Mononuclear cell (primary cell): ENCODE results near the gene STK39. TPM values are rescaled to one million over a fixed set of nuclear protein-coding genes. Genes with fewer than 3 reads are reported as not detected.

Experiments
- H3K27me3 ChIP-seq: 2 replicates; pipeline ENCODE4 v1.6.0; 2011; ENCODE audit warnings: low read length, control low read depth; ENCODE audit not compliant: insufficient read depth
- H3K4me1 ChIP-seq: 2 replicates; pipeline ENCODE4 v1.5.1; 2011; ENCODE audit warnings: mild to moderate bottlenecking, low read length, control low read depth; ENCODE audit not compliant: insufficient read depth
- H3K4me3 ChIP-seq: 2 replicates; pipeline ENCODE4 v1.5.1; 2011; ENCODE audit warnings: mild to moderate bottlenecking, low read length, moderate library complexity
- H3K9me3 ChIP-seq: 2 replicates; pipeline ENCODE4 v1.5.1; 2011; ENCODE audit warnings: low read depth, mild to moderate bottlenecking, control low read depth, low read length
- total RNA-seq: library from RNA; depleted of rRNA; stranded (reverse); fragments of >200 nt; gene quantifications from one replicate; pipeline ENCODE4 v1.2.3, GENCODE V29; 2012

STK39 gene
- total RNA-seq, 1 donor, result 12.6 TPM

DNA sequence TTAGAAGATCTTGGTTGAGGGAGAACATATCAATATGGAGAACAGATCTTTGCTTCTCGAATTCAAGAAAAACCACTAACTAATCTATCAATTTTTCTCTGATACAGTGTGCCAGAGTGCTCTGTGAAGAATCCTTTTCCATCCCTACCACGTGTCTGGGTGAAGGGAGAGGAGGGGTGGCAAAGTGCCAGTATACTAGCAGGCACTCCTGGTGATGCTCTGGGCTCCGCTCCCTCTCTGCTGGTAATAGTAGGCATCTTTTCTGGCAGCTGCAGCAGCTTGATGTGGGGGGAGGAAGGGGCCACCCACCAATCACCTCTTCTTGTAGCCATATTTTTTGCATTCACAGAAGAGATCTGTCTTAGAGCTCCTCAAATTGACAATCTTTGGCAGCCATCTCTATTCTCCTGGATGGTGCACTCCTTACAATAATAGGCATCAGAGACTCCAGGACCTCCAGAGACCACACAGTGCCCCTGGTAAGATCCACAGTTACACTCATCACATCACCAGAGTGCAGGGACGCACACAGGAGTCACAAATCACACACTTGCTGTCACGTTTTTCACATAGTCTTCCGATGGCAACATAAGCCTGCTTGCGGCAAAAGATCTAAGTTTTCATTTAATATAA lies 15.7 kb downstream of the STK39 start:
- peaks cover 11% of the 10 kb centered on the region for H3K4me1 ChIP-seq
- no peaks in the 10 kb centered on the region for H3K27me3 ChIP-seq
- H3K4me3 ChIP-seq, result no peak overlapping the region

DNA sequence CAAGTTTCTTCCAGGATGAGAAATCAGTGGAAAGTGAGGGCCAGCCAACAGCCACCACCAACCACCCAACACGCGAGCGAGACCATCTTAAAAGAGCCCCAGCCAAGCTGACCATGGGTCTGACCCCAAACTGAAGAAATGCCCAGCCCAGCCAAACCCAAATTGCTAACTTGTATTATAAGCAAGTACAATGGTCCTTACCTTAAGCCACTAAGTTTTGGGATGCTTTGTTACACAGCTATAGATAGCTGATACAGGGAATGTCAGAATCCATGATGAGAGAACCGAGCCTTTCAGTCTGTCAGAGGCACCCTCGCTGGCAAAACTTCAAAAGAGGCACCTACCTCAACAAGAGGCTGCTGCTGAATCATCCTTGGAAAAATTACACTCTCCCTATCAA lies 17.0 kb downstream of the STK39 start:
- Histone ChIP-seq H3K27me3 (no peaks in the 10 kb centered on the region), H3K9me3 (no peaks in the 10 kb centered on the region), H3K4me3 (no peak overlapping the region), H3K4me1 (peaks cover 11% of the 10 kb centered on the region)

More for the DNA sequence above, 15.7 kb downstream of the STK39 start:
- H3K9me3 ChIP-seq, result no peaks in the 10 kb centered on the region

DNA sequence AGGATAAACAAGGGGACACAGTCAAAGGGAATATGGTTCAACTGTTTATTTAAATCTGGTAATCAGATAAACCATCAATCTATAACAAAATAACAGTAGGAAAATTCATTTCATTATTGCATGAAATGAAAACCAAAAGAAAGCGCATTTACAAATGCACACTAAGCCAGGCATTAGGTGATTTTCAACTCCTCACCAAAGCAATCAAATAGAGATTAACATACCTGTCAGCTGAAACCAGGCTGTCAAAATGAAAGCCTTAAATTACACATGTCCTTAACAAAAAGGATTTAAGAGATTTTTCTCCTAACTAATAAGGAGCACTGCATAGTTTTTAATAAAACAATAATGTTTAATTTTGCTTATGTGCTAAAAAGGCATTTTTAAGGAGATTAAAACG lies 23.0 kb downstream of the STK39 start:
- no peaks in the 10 kb centered on the region for H3K27me3 ChIP-seq
- H3K4me3 ChIP-seq, result no peak overlapping the region
- peaks cover 16% of the 10 kb centered on the region for H3K4me1 ChIP-seq
- no peaks in the 10 kb centered on the region for H3K9me3 ChIP-seq

DNA sequence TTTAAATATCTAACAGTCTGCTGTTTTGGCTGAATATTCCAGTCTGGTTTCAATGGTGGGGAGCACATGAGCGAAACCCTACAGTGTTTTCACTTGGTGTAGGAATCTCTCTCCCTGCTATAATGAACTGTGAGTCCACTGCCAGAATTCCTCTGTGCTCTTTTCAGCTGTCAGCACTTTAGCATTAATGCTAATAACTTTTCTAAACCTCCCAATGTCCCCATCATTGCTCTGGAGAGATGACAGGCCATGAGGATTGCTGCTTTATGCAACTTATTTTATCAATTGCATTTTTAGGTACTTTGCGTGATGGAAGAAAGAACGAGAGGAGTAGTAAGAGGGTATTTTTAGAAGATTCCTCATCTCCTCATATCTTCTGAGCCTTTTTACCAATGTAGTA lies 25.3 kb downstream of the STK39 start:
- Histone ChIP-seq H3K4me3 (no peak overlapping the region), H3K4me1 (peaks cover 16% of the 10 kb centered on the region), H3K9me3 (no peaks in the 10 kb centered on the region), H3K27me3 (no peaks in the 10 kb centered on the region)

DNA sequence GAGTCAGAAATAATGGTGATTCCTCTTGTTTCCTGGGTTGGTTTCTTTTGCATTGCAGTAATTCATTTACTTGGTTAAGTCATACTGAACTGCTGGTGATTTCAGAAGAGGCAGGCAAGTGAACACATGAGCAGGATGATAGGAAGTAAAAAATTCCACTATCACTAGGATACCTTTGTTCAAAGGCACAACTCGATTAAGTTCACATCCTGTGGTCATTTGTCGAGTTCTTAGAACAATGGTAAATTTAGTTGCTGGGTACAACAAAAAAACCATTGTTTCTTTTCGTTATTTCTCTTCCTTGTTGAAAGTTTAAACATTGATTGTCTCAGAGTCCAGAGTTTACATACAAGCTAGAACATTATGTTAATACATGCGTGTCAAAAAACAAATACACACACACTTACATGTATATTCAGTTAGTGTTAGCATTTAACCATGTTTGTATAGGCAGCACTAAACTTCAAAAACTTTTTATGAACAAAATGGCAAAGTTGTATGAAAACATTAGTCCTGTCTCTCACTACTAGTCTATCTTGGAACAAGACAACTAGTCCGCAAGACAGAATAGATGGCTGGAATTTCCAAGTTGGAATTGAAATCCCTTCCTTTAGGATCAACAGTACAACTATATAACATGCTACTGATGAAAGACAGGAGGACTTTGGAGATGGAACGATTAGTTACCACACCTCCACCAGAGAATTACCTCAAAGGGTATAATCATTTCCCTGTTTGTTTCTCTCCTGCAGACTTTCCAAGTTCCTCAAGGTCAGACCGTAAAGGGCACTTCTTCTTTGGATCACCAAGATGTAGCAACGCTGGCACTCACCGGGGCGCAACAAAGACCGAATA lies 26.2 kb downstream of the STK39 start:
- Histone ChIP-seq H3K4me3 (no peak overlapping the region), H3K9me3 (no peaks in the 10 kb centered on the region), H3K4me1 (peaks cover 16% of the 10 kb centered on the region), H3K27me3 (no peaks in the 10 kb centered on the region)

DNA sequence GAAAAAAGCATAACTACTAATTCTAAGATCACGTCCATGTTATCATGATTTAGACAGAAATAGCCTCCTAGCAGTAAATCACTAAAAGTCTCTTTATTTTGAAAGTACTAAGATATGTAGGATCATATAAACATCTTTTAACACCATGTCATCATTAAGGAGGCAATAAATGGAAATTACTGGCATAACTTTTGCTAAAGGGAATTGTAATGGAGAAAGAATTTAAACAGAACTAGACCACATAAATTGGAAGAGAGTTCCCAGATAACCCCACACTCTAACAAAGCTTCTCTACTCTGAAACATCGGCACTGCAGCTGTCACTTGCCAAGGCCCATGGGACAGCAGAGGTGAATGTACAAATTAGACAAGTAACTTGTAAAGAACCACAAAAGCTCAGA lies 29.5 kb downstream of the STK39 start:
- Histone ChIP-seq H3K27me3 (no peaks in the 10 kb centered on the region), H3K4me3 (no peak overlapping the region), H3K9me3 (no peaks in the 10 kb centered on the region), H3K4me1 (peaks cover 7% of the 10 kb centered on the region)

DNA sequence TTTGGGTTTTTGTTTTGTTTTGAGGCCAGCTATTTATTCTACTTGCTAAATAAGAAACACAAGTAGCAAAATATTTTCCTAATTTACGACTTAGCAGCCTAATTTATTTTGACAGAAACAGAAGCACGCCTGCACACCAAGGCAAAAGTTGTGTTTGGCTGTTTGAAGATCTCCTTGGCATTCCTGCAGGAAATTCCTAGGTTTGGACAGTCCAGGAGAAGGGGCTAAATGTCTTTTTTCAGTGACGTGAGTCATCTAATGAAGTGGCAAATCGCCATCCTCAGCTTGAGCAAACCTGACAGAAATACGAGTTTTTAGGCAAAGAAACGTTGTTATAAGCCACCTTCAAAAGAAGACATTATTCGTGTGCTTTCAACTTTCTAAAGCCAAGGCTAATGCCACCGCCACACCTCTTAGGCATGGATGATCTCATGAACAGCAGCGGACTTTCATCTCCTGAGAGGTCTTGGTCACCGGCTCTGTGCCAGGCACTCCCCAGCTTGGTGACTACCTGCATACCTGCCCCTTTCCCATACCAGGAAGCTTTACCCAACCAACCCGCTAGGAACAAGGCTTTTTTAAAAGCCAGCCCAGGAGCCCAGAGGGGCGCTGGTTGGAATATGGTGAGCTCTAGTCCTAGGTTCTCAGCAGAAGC lies 30.9 kb downstream of the STK39 start:
- Histone ChIP-seq H3K4me1 (peaks cover 14% of the 10 kb centered on the region), H3K4me3 (no peak overlapping the region), H3K9me3 (no peaks in the 10 kb centered on the region), H3K27me3 (no peaks in the 10 kb centered on the region)

DNA sequence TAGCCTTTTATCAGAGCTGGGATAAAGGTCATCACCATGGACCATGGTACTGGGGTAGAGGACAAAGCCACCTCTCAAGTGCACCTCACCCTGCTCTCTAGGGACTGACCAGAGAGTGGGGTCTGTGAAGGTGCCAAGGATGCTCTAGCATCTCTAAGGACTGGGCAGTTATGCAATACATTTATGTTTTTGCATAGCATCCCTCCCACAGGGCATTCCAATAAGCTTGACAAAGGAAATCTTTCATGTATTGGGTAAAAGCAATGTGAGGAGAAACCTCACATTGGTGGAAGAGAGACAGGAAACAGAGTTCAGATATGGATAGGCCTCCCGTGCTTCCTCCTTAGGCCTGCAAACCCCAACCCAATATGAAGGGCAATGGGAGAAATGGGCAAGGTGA lies 31.6 kb downstream of the STK39 start:
- no peak overlapping the region for H3K4me3 ChIP-seq
- no peaks in the 10 kb centered on the region for H3K9me3 ChIP-seq
- H3K27me3 ChIP-seq, result no peaks in the 10 kb centered on the region
- H3K4me1 ChIP-seq, result peaks cover 18% of the 10 kb centered on the region

DNA sequence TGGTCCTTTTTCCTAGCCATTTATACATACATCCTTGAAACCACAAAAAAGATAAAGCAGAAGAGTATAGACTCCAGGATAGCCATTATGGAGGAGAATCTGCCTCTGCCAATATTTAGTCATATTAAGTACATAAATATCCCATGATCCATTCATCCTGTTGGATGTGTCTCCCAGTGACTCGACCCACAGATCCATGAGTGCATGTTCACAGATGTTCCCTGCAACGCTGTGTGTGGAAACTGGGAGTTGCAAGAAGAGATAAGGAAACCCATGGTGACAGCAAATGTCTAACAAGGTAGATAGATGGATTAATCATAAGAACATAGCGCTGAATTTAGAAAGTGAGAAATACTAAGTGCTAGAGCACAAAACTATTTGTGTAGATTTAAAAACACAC lies 34.5 kb downstream of the STK39 start:
- no peaks in the 10 kb centered on the region for H3K27me3 ChIP-seq
- H3K4me3 ChIP-seq, result no peak overlapping the region
- peaks cover 34% of the 10 kb centered on the region for H3K4me1 ChIP-seq
- H3K9me3 ChIP-seq, result no peaks in the 10 kb centered on the region

DNA sequence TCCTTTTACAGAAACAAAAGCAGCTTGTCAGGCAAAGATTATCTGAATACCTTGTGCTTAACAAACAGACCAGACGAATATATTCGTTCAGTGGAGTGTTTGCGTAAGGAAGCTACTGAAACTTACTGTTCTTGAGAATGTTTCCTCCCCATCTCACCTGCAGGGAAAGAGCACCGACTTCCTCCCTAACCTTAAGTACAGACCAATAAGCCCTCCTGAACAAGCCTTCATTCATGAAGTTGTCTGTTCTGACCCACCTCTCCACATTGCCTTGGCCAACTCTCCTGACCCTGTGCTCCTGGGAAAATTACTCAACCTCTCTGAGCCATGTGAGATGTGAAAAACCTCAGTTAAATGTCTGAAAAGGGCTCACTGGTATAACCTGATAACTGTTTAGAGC lies 35.2 kb downstream of the STK39 start:
- H3K27me3 ChIP-seq, result no peaks in the 10 kb centered on the region
- H3K4me1 ChIP-seq, result peaks cover 38% of the 10 kb centered on the region
- H3K4me3 ChIP-seq, result no peak overlapping the region
- H3K9me3 ChIP-seq, result no peaks in the 10 kb centered on the region

DNA sequence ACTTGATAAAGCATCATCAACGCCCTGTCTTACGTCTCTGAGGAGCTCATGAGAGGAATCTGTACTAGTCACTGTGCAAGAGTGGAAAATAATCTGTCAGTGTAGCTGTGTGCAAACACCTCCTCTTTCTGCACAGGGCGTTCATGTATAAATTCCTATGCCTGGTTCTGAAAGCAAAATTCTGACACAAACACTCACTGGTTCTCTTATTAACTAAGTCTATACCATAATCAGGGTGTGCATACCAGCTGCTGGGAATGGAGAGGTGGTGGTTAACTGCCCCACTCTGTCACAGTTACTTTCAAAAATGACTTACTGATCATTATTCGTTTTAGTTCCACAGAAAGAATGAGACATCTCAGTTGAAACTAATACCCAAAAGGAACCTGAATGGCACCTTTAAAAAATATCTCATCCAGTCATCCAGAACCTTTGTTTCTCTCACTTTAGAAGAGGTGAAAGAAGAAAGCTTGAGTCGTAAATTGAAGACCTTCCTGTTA lies 35.7 kb downstream of the STK39 start:
- no peak overlapping the region for H3K4me3 ChIP-seq
- no peaks in the 10 kb centered on the region for H3K9me3 ChIP-seq
- H3K4me1 ChIP-seq, result peaks cover 38% of the 10 kb centered on the region
- H3K27me3 ChIP-seq, result no peaks in the 10 kb centered on the region

DNA sequence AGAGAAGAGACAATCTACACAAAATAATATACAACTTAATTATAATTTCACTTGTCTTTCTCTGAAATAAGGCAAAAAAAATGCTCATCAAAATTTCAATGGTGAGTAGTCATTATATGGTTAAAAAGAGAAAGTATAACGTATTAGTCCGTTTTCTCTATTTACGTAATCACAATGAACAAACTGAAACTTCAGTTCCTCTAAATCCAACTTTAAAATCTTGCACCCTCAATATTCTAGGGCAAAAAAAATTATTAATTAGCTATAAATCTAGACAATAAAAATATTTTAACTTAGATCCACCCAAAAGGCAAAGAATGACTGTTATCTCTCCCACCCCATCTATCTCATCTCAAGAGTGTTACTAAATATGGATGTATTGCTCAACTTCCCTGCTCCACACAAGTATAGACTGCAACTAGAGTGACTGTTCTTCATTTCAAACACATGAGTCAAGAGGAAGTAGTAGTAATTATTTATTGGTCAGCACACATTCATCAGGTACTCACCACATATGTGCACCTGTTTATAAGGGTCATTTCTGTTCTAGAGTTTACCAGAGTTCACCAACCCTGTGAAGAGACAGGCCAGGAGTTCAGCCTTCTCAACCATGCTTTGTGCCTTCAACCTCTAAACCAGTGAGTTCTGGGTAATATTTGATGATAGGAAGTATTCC lies 36.4 kb downstream of the STK39 start:
- Histone ChIP-seq H3K4me1 (peaks cover 38% of the 10 kb centered on the region), H3K27me3 (no peaks in the 10 kb centered on the region), H3K9me3 (no peaks in the 10 kb centered on the region), H3K4me3 (peak overlapping the region; percentile 26)

DNA sequence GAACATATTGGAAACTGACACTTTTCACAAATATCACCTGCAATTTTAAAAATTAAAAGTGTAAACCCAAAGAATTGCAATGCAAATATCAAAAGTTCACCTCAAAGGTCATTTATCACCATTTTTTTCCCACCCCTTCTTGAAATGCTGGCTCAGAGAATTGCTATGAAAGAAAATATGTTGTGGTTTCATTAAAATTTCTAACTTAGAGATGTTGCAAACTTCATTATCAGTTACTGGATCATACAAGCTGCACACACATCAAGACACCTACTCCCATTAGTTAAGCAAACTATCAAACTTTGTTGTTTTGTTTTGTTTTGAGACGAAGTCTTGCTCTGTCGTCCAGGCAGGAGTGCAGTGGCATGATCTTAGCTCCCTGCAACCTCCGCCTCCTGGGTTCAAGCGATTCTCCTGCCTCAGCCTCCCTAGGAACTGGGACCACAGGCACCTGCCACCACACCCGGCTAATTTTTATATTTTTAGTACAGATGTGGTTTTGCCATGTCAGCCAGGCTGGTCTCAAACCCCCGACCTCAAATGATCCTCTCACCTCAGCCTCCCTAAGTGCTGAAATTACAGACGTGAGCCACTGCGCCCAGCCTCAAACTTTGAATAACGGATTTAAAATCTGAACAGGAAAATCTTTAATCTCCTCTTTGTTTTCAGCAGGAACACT lies 37.0 kb downstream of the STK39 start:
- peak overlapping the region; percentile 26 for H3K4me3 ChIP-seq
- no peaks in the 10 kb centered on the region for H3K9me3 ChIP-seq
- no peaks in the 10 kb centered on the region for H3K27me3 ChIP-seq
- H3K4me1 ChIP-seq, result peaks cover 38% of the 10 kb centered on the region

DNA sequence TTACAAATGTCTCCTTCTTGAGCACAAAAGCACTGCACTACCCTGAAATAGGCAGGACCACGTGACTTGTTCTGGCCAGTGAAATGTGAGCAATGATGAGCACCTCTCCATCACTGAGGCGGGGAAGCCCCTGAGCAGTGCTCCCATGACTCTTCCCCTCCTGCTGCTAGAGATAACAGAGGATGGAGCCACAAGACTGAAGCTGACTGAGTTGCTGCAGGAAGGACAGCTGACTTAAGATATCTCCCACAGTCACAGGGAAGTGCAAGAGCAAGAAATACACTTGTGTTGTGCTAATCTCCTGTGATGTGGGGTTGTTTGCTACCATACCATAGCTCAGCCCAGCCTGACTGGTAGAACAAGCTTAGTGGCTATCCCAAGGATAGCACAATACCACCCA lies 38.7 kb downstream of the STK39 start:
- H3K27me3 ChIP-seq, result no peaks in the 10 kb centered on the region
- peaks cover 38% of the 10 kb centered on the region for H3K4me1 ChIP-seq
- no peaks in the 10 kb centered on the region for H3K9me3 ChIP-seq
- H3K4me3 ChIP-seq, result no peak overlapping the region
